ENCODE measurements around the gene SCIN. TPM values are rescaled to one million over a fixed set of nuclear protein-coding genes. Genes with fewer than 3 reads are reported as not detected.

SCIN gene
- total RNA-seq, 4 donors from 2014 or later: under 0.01 to 6.5 (median 2.4) TPM

DNA sequence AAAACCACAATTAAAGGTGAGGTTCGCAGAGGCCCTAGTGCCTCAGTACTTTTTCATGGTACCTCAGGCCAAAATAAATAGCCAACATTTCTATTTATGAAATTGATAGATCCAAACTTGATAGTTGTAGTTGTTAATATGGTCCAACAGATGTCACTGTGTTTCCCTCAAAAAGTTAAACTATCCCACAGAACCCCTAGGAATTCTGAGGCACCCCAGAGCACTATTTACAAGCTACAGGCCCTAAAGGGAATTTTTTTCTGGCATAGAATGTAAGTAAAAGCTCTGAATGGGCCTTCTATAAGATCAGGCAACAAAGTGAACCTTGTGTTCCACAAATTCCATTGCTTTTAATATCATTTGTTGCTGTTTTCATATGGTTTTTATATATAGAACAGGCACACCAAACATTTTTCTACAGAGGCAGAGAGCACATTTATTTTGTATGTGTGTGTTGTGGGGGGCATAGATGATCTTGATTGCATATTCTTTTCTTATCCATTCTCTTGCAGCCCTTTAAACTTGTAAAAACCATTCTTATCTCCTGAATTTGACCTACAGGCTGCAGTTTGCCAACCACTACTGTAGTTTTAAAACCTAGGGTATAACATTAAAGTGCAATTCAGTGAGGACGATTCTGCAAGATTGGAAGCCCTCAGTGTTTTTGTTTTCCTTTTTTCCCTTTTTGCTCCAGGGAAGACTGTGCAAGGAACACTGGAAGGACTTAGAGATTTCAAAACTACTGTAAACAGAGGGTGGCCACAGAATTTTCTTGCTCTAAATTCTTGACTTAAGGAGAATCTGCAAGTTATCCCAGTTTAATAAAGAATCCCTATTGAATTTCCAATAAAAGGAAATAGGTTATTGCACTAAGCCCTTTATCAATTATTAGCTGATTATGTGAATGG is 113.4 kb downstream of the SCIN start:
- Histone ChIP-seq H3K4me3 (no peak overlapping the region), H3K27me3 (no peaks in the 10 kb centered on the region), H3K36me3 (no peaks in the 10 kb centered on the region), H3K9me3 (no peaks in the 10 kb centered on the region), H3K27ac (no peak overlapping the region), H3K4me1 (no peaks in the 10 kb centered on the region)
- TF ChIP-seq POLR2A (IDR thresholded peaks at IDR 0.05): no peak
- TF ChIP-seq, protein P1, sequence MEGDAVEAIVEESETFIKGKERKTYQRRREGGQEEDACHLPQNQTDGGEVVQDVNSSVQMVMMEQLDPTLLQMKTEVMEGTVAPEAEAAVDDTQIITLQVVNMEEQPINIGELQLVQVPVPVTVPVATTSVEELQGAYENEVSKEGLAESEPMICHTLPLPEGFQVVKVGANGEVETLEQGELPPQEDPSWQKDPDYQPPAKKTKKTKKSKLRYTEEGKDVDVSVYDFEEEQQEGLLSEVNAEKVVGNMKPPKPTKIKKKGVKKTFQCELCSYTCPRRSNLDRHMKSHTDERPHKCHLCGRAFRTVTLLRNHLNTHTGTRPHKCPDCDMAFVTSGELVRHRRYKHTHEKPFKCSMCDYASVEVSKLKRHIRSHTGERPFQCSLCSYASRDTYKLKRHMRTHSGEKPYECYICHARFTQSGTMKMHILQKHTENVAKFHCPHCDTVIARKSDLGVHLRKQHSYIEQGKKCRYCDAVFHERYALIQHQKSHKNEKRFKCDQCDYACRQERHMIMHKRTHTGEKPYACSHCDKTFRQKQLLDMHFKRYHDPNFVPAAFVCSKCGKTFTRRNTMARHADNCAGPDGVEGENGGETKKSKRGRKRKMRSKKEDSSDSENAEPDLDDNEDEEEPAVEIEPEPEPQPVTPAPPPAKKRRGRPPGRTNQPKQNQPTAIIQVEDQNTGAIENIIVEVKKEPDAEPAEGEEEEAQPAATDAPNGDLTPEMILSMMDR (IDR thresholded peaks at IDR 0.05): peak in 3 of 4 experiments; percentile 10 to 28 (median 25)
- intact Hi-C loops (cut with DNase I; ENCODE audit: low total_unique reads): no loop called here
- DNase-seq: no peak

DNA sequence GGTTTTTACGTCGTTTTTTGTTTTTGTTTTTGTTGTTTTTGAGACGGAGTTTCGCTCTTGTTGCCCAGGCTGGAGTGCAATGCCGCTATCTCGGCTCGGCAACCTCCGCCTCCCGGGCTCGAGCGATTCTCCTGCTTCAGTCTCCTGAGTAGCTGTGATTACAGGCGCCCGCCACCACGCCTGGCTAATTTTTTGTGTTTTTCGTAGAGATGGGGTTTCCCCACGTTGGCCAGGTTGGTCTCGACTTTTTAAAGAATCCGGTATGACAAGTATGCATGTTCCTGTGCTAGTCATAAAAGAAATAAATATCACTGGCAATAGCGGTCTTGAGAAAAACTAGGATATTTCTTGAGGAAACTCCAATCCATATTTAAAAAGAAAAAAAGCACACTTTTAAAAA is 114.2 kb downstream of the SCIN start:
- H3K4me1 ChIP-seq: no peaks in the 10 kb centered on the region
- no peaks in the 10 kb centered on the region for H3K36me3 ChIP-seq
- TF ChIP-seq POLR2A (IDR thresholded peaks at IDR 0.05): no peak
- TF ChIP-seq, protein P1 (IDR thresholded peaks at IDR 0.05): no peak
- no peaks in the 10 kb centered on the region for H3K27me3 ChIP-seq
- H3K4me3 ChIP-seq: no peak overlapping the region
- DNase-seq: no peak
- no peak overlapping the region for H3K27ac ChIP-seq
- intact Hi-C loops (cut with DNase I; ENCODE audit: low total_unique reads): no loop called here
- H3K9me3 ChIP-seq: no peaks in the 10 kb centered on the region

DNA sequence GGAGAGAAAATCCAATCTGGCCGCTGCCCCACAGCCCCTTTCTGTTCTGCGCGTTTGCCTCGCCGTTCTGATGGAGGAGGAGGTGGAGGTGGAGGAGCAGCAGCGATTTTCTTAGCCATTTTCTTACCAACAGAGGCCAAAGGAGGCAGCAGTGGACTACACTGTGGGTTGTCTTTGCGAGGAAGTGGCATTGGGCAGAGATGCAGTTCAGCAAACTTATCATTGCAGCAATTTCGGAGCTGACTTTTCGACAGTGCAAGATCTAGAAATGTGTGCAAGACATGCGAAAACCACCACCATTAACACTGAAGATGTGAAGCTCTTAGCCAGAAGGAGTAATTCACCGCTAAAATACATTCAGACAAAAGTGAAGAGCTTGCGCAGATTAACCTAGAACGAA is 115.0 kb downstream of the SCIN start:
- TF ChIP-seq POLR2A (IDR thresholded peaks at IDR 0.05): no peak
- TF ChIP-seq, protein P1 (IDR thresholded peaks at IDR 0.05): peak in 1 of 4 experiments; percentile 47
- no peaks in the 10 kb centered on the region for H3K9me3 ChIP-seq
- no peaks in the 10 kb centered on the region for H3K27me3 ChIP-seq
- no peak overlapping the region for H3K4me3 ChIP-seq
- peak in 1 of 2 donors; percentile 25 for DNase-seq
- no peaks in the 10 kb centered on the region for H3K4me1 ChIP-seq
- H3K36me3 ChIP-seq: no peaks in the 10 kb centered on the region
- H3K27ac ChIP-seq: no peak overlapping the region
- intact Hi-C loops (cut with DNase I; ENCODE audit: low total_unique reads): no loop called here

DNA sequence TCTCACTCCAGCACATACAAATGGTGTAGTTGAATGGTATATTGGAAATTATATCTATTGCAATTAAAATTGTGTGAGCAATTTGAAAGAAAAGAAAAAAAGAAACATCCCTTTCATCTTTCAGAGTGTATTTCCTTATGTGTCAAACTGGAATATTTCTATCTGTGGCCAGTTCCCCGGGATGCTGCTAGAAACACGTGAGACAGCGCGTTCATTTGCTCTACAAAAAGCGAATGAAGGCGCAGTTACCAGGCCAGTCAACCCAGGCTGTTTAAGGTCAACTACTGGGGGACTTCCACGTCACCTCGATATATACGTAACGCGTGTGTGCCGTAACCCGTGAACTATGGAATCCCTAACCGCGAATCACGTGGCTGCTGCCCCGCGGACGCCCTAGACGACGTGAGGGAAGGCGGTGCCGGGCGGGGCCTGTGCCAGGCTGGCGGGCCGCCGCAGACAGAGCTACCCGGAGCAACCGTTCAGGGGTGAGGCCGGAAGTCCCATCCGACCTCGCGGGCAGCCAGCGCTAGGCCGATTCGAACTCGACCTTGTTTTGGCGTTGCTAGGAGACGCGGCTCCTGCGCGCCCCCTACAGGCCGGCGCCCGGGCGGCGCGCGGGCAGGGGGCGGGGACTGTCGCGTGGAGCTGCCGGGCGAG is 115.8 kb downstream of the SCIN start:
- H3K27ac ChIP-seq: peak overlapping the region; percentile 79 to 85
- H3K27me3 ChIP-seq: no peaks in the 10 kb centered on the region
- H3K4me1 ChIP-seq: no peaks in the 10 kb centered on the region
- no peaks in the 10 kb centered on the region for H3K9me3 ChIP-seq
- DNase-seq: peak; percentile 80 to 90
- intact Hi-C loops (cut with DNase I; ENCODE audit: low total_unique reads): no loop called here
- H3K36me3 ChIP-seq: no peaks in the 10 kb centered on the region
- peak in 1 of 2 donors; percentile 51 for TF ChIP-seq POLR2A (IDR thresholded peaks at IDR 0.05)
- TF ChIP-seq, protein P1 (IDR thresholded peaks at IDR 0.05): peak; percentile 56 to 96 (median 94)
- H3K4me3 ChIP-seq: peak overlapping the region; percentile 59 to 82
